ENCODE measurements around the gene SNX27.
A peak's percentile ranks its signal among the peaks of the same experiment; 100 is the strongest.

Gene SNX27

GRCh38 chr1:151611832-151612500, at the start of gene SNX27:
SNX27 (plus strand) TSS chr1:151612050; CDS start chr1:151612202, 152 bp downstream.
- CTCF ChIA-PET: interaction anchor here (1.3 kb wide), 1 partner anchor 16 kb away, joined by 3 read pairs; no protein-coding TSS in a partner anchor
- Mint-ChIP-seq H3K27ac (peak within 1 kb of the TSS; percentile 84), H3K9me3 (no peaks in the 10 kb centered on the region), H3K36me3 (peaks cover 11% of the 10 kb centered on the region), H3K4me3 (peak within 1 kb of the TSS; percentile 92), H3K4me1 (peaks cover 39% of the 10 kb centered on the region), H3K27me3 (peaks cover 16% of the 10 kb centered on the region)
- peak; percentile 94 for DNase-seq

- CTCF ChIA-PET: interaction anchor here (0.8 to 1.1 kb wide), 2 partner anchors 25 to 31 kb away, joined by 3 to 4 read pairs; no protein-coding TSS in a partner anchor
- Mint-ChIP-seq H3K27me3 (peaks cover 5% of the 10 kb centered on the region), H3K4me1 (no peaks in the 10 kb centered on the region), H3K9me3 (no peaks in the 10 kb centered on the region), H3K27ac (no peak overlapping the region), H3K4me3 (no peak overlapping the region), H3K36me3 (no peaks in the 10 kb centered on the region)
- no peak for DNase-seq
Measured at GRCh38 chr1:151562661-151563060, 49.2 kb upstream of the SNX27 start.

- peaks cover 4% of the 10 kb centered on the region for H3K27me3 Mint-ChIP-seq
- no peak overlapping the region for H3K27ac Mint-ChIP-seq
- no peaks in the 10 kb centered on the region for H3K36me3 Mint-ChIP-seq
- no peaks in the 10 kb centered on the region for H3K9me3 Mint-ChIP-seq
- H3K4me3 Mint-ChIP-seq: no peak overlapping the region
- peaks cover 2% of the 10 kb centered on the region for H3K4me1 Mint-ChIP-seq
- DNase-seq: no peak
- CTCF ChIA-PET: interaction anchor here (0.8 kb wide), 1 partner anchor 30 kb away, joined by 3 read pairs; no protein-coding TSS in a partner anchor
Measured at GRCh38 chr1:151563376-151563775, 48.5 kb upstream of the SNX27 start.

- Mint-ChIP-seq H3K4me3 (no peak overlapping the region), H3K36me3 (no peaks in the 10 kb centered on the region), H3K4me1 (peaks cover 2% of the 10 kb centered on the region), H3K9me3 (no peaks in the 10 kb centered on the region), H3K27me3 (peaks cover 4% of the 10 kb centered on the region), H3K27ac (no peak overlapping the region)
- CTCF ChIA-PET: interaction anchor here (1.1 to 1.4 kb wide), 2 partner anchors 12 to 169 kb away, joined by 3 read pairs; no protein-coding TSS in a partner anchor
- no peak for DNase-seq
Measured at GRCh38 chr1:151565502-151566189, 46.2 kb upstream of the SNX27 start.

GRCh38 chr1:151568626-151569088, 43.2 kb upstream of the SNX27 start:
- peak overlapping the region; percentile 26 for H3K27ac Mint-ChIP-seq
- H3K4me3 Mint-ChIP-seq: no peak overlapping the region
- no peaks in the 10 kb centered on the region for H3K9me3 Mint-ChIP-seq
- CTCF ChIA-PET: no interaction called here
- H3K4me1 Mint-ChIP-seq: peaks cover 2% of the 10 kb centered on the region
- H3K36me3 Mint-ChIP-seq: no peaks in the 10 kb centered on the region
- H3K27me3 Mint-ChIP-seq: peaks cover 4% of the 10 kb centered on the region
- no peak for DNase-seq

DNA sequence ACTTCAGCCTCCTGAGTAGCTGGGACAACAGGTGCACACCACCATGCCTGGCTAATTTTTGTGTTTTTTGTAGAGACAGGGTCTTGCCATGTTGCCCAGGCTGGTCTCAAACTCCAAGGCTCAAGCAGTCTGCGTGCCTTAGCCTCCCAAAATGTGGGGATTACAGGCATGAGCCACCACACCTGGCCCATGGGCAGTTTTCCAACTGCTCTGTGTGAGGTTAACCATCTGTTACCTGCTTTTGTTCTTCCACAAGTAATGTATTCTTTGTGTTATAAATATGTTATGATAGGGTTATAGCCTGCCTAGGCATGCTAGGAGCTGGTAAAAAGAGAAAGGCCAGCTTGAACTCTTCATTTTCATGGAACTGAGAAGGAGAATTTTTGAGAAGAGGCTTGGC, 41.0 kb upstream of the SNX27 start:
- H3K4me3 Mint-ChIP-seq: no peak overlapping the region
- no peaks in the 10 kb centered on the region for H3K27me3 Mint-ChIP-seq
- peaks cover 9% of the 10 kb centered on the region for H3K4me1 Mint-ChIP-seq
- no peak overlapping the region for H3K27ac Mint-ChIP-seq
- no peaks in the 10 kb centered on the region for H3K9me3 Mint-ChIP-seq
- peaks cover 2% of the 10 kb centered on the region for H3K36me3 Mint-ChIP-seq
- CTCF ChIA-PET: interaction anchor here (1.6 kb wide), 1 partner anchor 23 kb away, joined by 3 read pairs; no protein-coding TSS in a partner anchor
- DNase-seq: no peak

- no peaks in the 10 kb centered on the region for H3K27me3 Mint-ChIP-seq
- no peak overlapping the region for H3K4me3 Mint-ChIP-seq
- DNase-seq: no peak
- no peak overlapping the region for H3K27ac Mint-ChIP-seq
- peaks cover 2% of the 10 kb centered on the region for H3K36me3 Mint-ChIP-seq
- no peaks in the 10 kb centered on the region for H3K9me3 Mint-ChIP-seq
- H3K4me1 Mint-ChIP-seq: peaks cover 6% of the 10 kb centered on the region
- CTCF ChIA-PET: interaction anchor here (1.9 kb wide), 1 partner anchor 19 kb away, joined by 5 read pairs; no protein-coding TSS in a partner anchor
Measured at GRCh38 chr1:151574575-151575529, 37.0 kb upstream of the SNX27 start.

DNA sequence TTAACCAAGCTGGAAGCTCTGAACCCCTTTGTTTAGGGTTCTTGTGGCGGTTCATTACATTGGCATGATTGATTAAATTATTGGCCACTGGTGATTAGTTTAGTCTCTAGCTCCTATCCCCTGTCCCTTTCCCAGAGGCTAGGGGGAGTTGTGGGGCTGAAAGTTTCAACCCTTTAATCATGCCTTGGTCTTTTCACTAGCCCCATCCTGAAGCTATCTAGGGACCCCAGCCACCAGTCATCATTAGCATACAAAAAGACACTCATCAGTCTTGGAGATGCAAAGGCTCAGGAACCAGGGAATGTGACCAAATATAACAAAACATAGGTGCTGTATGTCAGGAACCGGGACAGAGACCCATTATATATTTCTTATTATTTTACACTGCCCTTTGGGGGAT, 34.7 kb upstream of the SNX27 start:
- H3K4me1 Mint-ChIP-seq: peaks cover 6% of the 10 kb centered on the region
- CTCF ChIA-PET: interaction anchor here (0.5 to 1.7 kb wide), 3 partner anchors 12 to 46 kb away, joined by 3 to 4 read pairs (median 3); no protein-coding TSS in a partner anchor
- no peak for DNase-seq

DNA sequence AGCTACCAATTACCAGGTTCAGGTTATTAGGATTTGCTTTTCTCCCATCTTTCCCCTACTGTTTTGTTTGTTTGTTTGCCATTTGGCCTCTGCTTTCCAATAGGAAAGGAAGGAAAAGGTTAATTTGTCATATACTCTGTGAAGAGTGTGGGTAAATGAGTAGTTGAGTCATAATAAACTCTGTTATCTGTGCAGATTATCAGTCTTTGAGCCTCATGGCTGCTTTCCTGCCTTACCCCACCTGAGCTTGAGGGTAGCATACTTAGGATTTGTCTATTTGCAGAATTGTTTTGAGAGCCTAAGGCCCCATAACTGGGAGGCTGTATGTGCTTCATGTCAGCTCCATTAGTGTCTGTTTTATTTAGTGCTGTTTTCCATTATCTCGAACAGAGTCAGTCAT, 32.9 kb upstream of the SNX27 start:
- CTCF ChIA-PET: interaction anchor here (0.9 to 1.7 kb wide), 2 partner anchors 14 to 15 kb away, joined by 3 read pairs; no protein-coding TSS in a partner anchor
- Mint-ChIP-seq H3K4me3 (no peak overlapping the region), H3K9me3 (no peaks in the 10 kb centered on the region), H3K4me1 (peaks cover 6% of the 10 kb centered on the region), H3K27me3 (no peaks in the 10 kb centered on the region), H3K36me3 (peaks cover 2% of the 10 kb centered on the region), H3K27ac (no peak overlapping the region)
- no peak for DNase-seq

More for the DNA sequence above, 34.7 kb upstream of the SNX27 start:
- Mint-ChIP-seq H3K27me3 (no peaks in the 10 kb centered on the region), H3K27ac (no peak overlapping the region), H3K4me3 (no peak overlapping the region), H3K9me3 (no peaks in the 10 kb centered on the region), H3K36me3 (peaks cover 2% of the 10 kb centered on the region)

DNA sequence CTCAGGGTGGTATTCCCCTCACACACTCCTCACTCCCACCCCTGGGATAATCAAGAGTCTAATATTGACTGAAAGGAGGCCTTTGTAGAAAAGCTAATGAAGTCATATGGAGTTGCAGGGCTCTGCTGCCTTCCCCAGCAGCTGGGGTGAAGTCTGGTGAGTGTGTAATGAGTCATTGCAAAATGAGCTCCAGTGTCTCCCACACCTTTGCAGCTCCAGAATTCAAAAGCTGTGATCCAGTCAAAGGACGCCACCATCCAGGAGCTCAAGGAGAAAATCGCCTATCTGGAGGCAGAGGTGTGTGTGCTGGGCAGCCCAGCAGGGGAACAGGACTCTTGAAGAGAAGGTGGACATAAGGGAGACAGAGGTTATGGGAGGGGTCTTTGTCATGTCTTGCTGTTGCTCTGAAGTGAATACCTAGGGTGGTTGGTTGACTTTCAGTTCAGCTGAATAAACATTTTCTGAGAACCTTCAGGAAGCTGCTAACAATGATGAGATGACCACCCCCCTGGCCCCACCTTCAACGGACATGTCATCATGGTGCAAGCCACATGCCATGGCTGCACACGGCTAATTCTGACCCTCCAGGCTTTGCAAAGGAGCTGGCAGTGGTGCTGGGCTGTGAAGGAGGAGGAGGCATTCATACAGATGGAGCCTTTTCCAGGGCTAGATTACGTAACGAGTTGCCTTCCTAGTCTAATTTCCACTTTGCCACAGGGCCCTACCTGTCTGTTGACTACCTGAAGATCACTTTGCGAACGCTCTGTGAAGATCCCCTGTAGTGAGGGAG, 32.2 kb upstream of the SNX27 start:
- Mint-ChIP-seq H3K36me3 (no peaks in the 10 kb centered on the region), H3K27ac (no peak overlapping the region), H3K4me3 (no peak overlapping the region), H3K27me3 (no peaks in the 10 kb centered on the region), H3K4me1 (peaks cover 4% of the 10 kb centered on the region), H3K9me3 (no peaks in the 10 kb centered on the region)
- DNase-seq: no peak
- CTCF ChIA-PET: interaction anchor here (0.6 to 0.9 kb wide), 2 partner anchors 14 to 46 kb away, joined by 3 read pairs; no protein-coding TSS in a partner anchor

DNA sequence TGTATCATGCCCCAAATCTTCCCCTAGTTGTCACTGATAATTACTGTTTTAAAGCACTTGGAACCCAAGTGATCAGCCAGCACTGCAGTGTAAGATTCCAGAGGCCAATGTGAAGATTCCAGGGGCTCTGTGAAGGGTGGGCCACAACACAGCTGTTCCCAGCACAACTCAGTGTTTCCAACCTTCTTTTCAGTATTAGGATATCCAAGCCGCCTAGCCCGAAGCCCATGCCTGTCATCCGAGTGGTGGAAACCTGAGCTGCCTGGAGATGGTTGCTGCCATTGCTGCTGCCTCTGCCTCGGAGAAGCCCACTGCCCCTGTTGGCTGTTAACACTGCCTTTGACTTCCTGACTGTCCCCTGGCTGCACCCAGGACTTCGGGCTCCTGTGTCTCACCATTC, 30.4 kb upstream of the SNX27 start:
- H3K9me3 Mint-ChIP-seq: no peaks in the 10 kb centered on the region

GRCh38 chr1:151581921-151582320, 29.9 kb upstream of the SNX27 start:
- no peak overlapping the region for H3K27ac Mint-ChIP-seq
- H3K4me1 Mint-ChIP-seq: no peaks in the 10 kb centered on the region
- no peaks in the 10 kb centered on the region for H3K9me3 Mint-ChIP-seq
- no peaks in the 10 kb centered on the region for H3K36me3 Mint-ChIP-seq
- CTCF ChIA-PET: no interaction called here
- no peak overlapping the region for H3K4me3 Mint-ChIP-seq
- H3K27me3 Mint-ChIP-seq: no peaks in the 10 kb centered on the region
- DNase-seq: no peak

More for the DNA sequence above, 30.4 kb upstream of the SNX27 start:
- CTCF ChIA-PET: no interaction called here
- Mint-ChIP-seq H3K4me1 (no peaks in the 10 kb centered on the region), H3K4me3 (no peak overlapping the region), H3K27ac (no peak overlapping the region), H3K36me3 (no peaks in the 10 kb centered on the region), H3K27me3 (no peaks in the 10 kb centered on the region)
- DNase-seq: no peak

- CTCF ChIA-PET: interaction anchor here (1.0 kb wide), 1 partner anchor 10 kb away, joined by 4 read pairs; no protein-coding TSS in a partner anchor
Measured at GRCh38 chr1:151583796-151584195, 28.1 kb upstream of the SNX27 start.

More at GRCh38 chr1:151583796-151584195, 28.1 kb upstream of the SNX27 start:
- Mint-ChIP-seq H3K27me3 (peaks cover 4% of the 10 kb centered on the region), H3K4me3 (no peak overlapping the region), H3K4me1 (no peaks in the 10 kb centered on the region), H3K27ac (no peak overlapping the region), H3K36me3 (no peaks in the 10 kb centered on the region), H3K9me3 (no peaks in the 10 kb centered on the region)
- no peak for DNase-seq

Data from activated naive CD4-positive, alpha-beta T cell treated with anti-CD3 and anti-CD28 coated beads, Interleukin-2, amount 10 ng/mL, durations not matched to agents 7 days and 5 days (primary cell).